ENCODE measurements around the gene MMP10. TPM values are rescaled to one million over a fixed set of nuclear protein-coding genes. Genes with fewer than 3 reads are reported as not detected.
"Not testable (repeated sequence)": the region's sequence is repeated elsewhere in the genome, so short reads cannot be mapped to it uniquely, and the experiment has no call there.

The MMP10 gene
- polyA plus RNA-seq, 1 of the 3 experiments (the other 2 are of a cell fraction), result 1.4 TPM

DNA sequence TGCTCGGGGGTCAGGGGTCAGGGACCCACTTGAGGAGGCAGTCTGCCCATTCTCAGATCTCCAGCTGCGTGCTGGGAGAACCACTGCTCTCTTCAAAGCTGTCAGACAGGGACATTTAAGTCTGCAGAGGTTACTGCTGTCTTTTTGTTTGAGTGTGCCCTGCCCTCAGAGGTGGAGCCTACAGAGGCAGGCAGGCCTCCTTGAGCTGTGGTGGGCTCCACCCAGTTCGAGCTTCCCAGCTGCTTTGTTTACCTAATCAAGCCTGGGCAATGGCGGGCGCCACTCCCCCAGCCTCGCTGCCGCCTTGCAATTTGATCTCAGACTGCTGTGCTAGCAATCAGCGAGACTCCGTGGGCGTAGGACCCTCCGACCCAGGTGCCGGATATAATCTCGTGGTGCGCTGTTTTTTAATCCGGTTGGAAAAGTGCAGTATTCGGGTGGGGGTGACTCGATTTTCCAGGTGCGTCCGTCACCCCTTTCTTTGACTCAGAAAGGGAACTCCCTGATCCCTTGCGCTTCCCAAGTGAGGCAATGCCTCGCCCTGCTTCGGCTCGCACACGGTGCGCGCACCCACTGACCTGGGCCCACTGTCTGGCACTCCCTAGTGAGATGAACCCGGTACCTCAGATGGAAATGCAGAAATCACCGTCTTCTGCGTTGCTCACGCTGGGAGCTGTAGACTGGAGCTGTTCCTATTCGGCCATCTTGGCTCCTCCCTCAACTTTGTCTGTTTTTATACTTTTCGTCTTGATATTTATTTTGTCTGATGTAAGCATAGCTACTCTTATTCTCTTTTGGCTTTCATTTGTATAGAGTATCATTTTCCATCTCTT lies 33.5 kb downstream of the MMP10 start:
- H3K9ac ChIP-seq; H3K9me3 ChIP-seq; H3K79me2 ChIP-seq (ENCODE audit: insufficient read depth); CTCF ChIA-PET; POLR2A ChIA-PET; DNase-seq; H3F3A ChIP-seq (replicated peaks; ENCODE audit: insufficient read depth); H3K4me2 ChIP-seq; H3K4me3 ChIP-seq (ENCODE audit: low read depth in 2 of 2, low read length in 1 of 2); H3K9me2 ChIP-seq; H3K27me3 ChIP-seq (ENCODE audit: insufficient read depth); H4K20me1 ChIP-seq (ENCODE audit: insufficient read depth); H3K4me1 ChIP-seq (ENCODE audit: control insufficient read depth in 1 of 2, insufficient read depth in 2 of 2, low read depth in 1 of 2, low read length in 1 of 2); H2AFZ ChIP-seq (ENCODE audit: low read depth); H3K36me3 ChIP-seq (replicated peaks in 1 of 2; ENCODE audit: control insufficient read depth in 1 of 2, insufficient read depth in 2 of 2, low read length in 1 of 2); H3K27ac ChIP-seq (ENCODE audit: low read depth in 2 of 2, low read length in 1 of 2): not testable (repeated sequence)
- 20% methylated on average over 6 of the region's 32 CpGs for WGBS (ENCODE audit: low lambda C conversion rate)

DNA sequence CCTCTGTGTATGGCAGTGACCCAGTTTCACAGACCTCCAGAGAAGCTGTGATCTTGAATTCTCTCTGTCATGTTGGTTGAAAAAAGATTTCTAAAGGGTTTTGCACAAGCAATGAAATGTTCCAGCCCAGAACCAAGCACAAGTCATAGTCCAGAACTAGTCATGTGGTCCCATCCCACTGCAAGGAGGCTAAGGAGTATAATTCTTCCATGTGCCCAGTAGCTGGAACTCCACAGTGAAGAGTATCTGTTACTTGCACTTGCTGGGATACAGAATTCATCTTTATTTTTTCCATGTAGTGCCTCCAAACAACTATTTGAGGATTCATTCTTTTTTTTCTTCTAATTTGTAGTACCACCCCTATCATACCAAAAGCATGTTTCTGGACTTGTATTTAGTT lies 45.8 kb downstream of the MMP10 start:
- Histone ChIP-seq H3K36me3 (replicated peaks in 1 of 2; ENCODE audit: control insufficient read depth in 1 of 2, insufficient read depth in 2 of 2, low read length in 1 of 2) (no peaks in the 10 kb centered on the region), H3K4me1 (ENCODE audit: control insufficient read depth in 1 of 2, insufficient read depth in 2 of 2, low read depth in 1 of 2, low read length in 1 of 2) (no peaks in the 10 kb centered on the region), H3K4me3 (ENCODE audit: low read depth in 2 of 2, low read length in 1 of 2) (no peak overlapping the region), H3K9ac (no peak overlapping the region), H3K79me2 (ENCODE audit: insufficient read depth) (no peaks in the 10 kb centered on the region), H3F3A (replicated peaks; ENCODE audit: insufficient read depth) (peaks cover 3% of the 10 kb centered on the region), H3K27ac (ENCODE audit: low read depth in 2 of 2, low read length in 1 of 2) (no peak overlapping the region), H3K4me2 (no peak overlapping the region), H3K9me2 (no peaks in the 10 kb centered on the region), H2AFZ (ENCODE audit: low read depth) (no peak overlapping the region), H4K20me1 (ENCODE audit: insufficient read depth) (no peaks in the 10 kb centered on the region), H3K27me3 (ENCODE audit: insufficient read depth) (no peaks in the 10 kb centered on the region), H3K9me3 (no peaks in the 10 kb centered on the region)
- TF ChIP-seq MEF2A (IDR thresholded peaks at IDR 0.05; ENCODE audit: borderline replicate concordance, low read depth) (no peak), CHD2 (IDR thresholded peaks at IDR 0.05; ENCODE audit: low read length, partially characterized antibody) (no peak), SIN3A (IDR thresholded peaks at IDR 0.05; ENCODE audit: borderline replicate concordance, low read depth, low read length) (no peak), NFIC (IDR thresholded peaks at IDR 0.05; ENCODE audit: borderline replicate concordance) (no peak), ELF1 (IDR thresholded peaks at IDR 0.05) (no peak), YY1 (IDR thresholded peaks at IDR 0.05; ENCODE audit: low read depth) (no peak)
- TF ChIP-seq, protein P1, sequence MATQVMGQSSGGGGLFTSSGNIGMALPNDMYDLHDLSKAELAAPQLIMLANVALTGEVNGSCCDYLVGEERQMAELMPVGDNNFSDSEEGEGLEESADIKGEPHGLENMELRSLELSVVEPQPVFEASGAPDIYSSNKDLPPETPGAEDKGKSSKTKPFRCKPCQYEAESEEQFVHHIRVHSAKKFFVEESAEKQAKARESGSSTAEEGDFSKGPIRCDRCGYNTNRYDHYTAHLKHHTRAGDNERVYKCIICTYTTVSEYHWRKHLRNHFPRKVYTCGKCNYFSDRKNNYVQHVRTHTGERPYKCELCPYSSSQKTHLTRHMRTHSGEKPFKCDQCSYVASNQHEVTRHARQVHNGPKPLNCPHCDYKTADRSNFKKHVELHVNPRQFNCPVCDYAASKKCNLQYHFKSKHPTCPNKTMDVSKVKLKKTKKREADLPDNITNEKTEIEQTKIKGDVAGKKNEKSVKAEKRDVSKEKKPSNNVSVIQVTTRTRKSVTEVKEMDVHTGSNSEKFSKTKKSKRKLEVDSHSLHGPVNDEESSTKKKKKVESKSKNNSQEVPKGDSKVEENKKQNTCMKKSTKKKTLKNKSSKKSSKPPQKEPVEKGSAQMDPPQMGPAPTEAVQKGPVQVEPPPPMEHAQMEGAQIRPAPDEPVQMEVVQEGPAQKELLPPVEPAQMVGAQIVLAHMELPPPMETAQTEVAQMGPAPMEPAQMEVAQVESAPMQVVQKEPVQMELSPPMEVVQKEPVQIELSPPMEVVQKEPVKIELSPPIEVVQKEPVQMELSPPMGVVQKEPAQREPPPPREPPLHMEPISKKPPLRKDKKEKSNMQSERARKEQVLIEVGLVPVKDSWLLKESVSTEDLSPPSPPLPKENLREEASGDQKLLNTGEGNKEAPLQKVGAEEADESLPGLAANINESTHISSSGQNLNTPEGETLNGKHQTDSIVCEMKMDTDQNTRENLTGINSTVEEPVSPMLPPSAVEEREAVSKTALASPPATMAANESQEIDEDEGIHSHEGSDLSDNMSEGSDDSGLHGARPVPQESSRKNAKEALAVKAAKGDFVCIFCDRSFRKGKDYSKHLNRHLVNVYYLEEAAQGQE (IDR thresholded peaks at IDR 0.05; ENCODE audit: low read depth, low read length), result no peak
- TF ChIP-seq, protein P2, sequence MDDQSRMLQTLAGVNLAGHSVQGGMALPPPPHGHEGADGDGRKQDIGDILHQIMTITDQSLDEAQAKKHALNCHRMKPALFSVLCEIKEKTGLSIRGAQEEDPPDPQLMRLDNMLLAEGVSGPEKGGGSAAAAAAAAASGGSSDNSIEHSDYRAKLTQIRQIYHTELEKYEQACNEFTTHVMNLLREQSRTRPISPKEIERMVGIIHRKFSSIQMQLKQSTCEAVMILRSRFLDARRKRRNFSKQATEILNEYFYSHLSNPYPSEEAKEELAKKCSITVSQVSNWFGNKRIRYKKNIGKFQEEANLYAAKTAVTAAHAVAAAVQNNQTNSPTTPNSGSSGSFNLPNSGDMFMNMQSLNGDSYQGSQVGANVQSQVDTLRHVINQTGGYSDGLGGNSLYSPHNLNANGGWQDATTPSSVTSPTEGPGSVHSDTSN (IDR thresholded peaks at IDR 0.05), result no peak
- no peak for DNase-seq
- POLR2A ChIA-PET, result no interaction called here
- CTCF ChIA-PET, result interaction anchor here (0.8 to 2.2 kb wide), 3 partner anchors 22 to 57 kb away, joined by 3 to 7 read pairs (median 4); no protein-coding TSS in a partner anchor

Data from SK-N-SH (cell line).